Ammon's horn (tissue), 1 donor: ENCODE measurements around the gene STK40.

Experiments used
- DNase-seq: peaks from one replicate; pipeline ENCODE4 v3.0.0-alpha.2; 2016; ENCODE audit warnings: low spot score

The STK40 gene

DNA sequence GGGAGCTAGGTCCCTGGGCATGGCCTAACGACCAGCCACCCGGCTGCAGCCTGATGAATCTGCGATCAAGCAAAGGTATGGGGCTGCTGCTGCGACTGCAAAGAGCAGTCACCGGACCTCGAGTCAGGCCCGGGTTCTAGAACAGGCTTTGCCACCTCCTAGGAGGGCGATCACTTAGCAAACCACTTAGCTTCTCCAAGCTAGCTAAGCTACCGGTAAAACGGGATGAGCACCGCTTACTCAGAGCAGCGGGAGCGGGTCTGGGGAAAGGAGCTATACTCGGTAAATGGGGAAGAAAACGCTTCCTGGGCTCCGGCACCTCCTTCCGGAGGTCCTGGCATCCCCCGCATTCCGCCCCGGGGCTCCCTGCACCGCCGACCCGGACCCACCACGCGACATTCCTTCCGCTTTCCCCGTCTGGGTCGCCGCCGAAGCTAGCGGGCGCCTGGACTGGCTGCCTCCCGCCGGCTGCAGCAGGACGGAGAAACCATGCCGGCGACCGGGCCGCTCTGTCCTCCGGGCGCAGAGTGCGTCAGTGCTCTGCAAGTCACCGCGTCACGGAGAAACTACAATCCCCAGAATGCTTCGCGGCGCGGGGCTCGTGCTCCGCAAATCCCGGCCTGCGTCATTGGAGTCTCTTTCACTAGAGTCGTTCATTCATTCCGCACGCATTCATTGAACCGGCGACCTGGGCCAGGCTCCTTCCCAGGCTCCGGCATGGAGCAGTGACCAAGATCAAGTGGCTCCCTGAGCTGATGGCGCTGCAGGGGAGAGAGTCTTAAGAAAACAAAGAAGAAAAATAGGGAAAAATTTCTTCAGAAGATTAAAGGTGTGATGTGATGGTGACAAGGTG is 11.9 kb upstream of the STK40 start, which contains the start of gene LSM10:
Gene LSM10, minus strand, starts transcription at position 531 of the 853 bp plus-strand sequence. CDS start 3,779 bp downstream, outside the sequence.
- peak; percentile 96 for DNase-seq

DNA sequence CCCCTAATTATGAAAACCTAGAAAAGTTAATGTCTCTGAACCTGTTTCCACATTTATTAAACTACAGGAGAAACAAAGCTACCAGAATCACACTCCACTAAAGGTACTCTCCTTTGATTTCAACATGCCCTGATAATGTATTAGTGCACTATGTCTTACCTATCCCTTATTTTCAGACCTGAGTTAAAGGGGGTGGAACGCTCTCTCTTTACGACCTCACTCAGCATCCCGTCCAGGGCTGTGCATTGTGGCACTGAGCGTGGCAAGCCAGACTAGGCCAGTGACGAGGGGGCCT is 11.3 kb upstream of the STK40 start:
- no peak for DNase-seq

DNA sequence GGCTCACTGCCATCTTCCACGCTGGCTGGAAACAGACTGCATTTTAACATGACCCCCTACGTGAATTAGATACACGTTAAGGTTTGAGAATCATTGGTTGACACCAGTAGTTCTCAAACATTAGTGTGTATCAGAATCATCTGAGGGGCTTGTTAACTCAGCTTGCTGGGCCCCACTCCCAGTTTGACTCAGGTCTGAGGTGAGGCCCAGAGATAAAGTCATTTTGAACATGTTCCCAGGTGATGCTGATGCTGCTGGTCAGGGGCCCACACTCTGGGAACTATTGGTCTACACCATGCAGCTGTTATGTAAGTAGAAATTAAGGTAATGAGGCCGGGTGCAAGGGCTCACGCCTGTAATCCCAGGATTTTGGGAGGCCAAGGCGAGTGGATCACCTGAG is 10.6 kb upstream of the STK40 start:
- no peak for DNase-seq

DNA sequence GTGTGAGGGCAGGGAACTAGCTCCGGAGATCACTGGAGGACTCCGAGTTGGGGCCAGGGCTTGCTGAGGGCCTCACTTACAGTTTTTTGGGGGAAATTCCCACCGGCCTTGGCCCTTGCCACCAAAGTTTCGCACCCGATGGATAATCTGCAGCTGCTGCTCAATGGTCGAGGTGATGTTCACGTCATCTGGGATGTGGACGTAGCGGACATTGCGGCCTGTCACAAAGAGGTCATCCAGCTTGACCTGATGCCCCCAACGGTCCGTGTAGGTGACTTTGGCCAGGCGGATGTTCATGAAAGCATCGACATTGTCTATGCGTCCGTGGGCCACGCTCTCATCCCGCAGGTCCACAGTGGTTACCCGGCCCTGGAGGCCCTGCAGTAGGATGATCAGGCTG is 8.0 kb upstream of the STK40 start:
- DNase-seq: no peak

DNA sequence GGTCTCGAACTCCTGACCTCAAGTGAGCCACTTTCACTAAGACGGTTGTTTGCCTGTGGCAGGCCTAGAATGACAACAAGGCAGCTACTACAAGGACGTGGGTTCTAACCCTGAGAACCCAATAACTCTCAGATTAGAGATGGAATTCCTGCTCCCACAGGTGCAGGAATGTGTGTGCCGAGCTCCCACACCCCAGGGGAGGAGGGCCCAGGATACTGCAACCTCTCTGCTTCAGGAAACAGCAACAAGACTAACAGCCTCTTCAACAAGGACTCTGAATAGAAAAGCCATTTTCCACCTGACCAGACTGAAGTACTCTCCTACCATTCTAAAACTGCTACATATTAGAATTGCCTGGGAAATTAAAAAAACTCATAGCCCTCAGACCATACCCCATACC is 7.1 kb upstream of the STK40 start:
- DNase-seq: no peak

DNA sequence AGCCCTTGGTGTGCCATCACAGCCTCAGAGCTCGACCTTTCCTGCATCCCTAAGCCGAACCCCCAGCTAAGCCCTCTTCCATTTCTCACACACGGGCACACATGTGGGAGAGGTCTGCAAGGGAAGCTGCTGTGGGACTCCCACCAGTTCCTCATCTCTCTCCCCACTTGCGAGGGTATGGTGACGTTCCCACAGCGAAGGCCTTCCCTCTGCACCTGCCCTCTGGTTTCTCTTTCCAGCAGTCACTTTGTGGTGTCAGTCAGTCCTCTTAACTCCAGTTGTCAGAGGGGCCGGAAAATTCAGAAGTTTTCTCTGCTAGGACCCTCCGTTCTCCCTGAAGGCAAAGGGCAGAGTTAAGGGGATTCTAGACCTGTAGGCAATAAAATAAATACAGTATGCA is 5.5 kb upstream of the STK40 start:
- no peak for DNase-seq

DNA sequence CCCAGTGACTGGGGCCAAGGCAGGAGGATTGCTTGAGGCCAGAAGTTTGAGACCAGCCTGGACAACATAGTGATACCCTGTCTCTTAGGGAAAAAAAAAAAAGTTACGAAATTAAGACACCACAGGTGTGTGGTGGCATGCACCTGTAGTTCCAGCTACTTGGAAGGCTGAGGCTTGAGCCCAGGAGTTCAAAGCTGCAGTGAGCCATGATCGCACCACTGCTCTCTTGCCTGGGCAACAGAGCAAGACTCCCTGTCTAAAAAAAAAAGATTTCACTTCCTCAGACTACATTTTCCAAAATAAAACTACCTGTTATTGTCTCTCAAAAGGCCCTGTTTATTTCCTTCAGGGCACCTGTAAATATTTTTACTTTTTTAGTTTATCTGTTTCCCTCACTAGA is 4.7 kb upstream of the STK40 start:
- DNase-seq: no peak

DNA sequence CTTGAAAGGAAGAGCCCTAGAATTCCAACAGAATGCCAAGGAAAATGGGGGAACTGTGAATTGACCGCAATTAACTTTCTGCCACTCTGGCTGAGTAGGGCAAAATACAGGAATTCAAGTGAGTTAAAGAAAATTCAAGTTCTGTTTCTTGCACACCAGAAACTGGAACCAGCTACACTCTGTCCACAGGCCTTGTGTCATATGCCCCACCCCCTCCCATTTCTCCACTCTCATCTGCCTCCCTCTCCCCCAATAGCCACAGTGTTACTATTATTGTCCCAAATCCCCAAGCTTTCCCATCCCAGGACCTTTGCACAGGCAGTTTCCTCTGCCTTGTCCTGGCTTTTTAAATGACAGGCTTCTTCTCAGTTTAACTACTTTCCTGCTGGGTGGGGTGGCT is 4.3 kb upstream of the STK40 start:
- peak; percentile 35 for DNase-seq

DNA sequence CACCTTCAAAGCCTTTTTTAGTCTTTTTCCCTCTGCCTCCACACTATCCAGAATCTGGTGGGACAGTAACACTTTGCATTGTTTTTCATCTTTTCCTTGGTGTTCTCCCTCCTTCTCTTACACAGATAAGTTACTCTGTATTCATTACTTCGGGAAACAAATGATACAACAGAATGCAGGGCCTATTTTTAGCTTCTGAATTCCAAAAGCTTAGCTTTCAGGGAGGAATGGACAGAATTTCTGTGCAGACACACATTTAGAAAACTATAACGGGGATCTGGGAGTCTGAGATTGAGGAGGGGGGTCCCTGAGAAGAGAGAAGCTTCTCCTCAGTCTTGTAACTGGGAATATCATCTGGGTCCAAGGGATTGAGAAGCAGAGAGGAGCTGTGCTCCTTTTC is 3.5 kb upstream of the STK40 start:
- no peak for DNase-seq

DNA sequence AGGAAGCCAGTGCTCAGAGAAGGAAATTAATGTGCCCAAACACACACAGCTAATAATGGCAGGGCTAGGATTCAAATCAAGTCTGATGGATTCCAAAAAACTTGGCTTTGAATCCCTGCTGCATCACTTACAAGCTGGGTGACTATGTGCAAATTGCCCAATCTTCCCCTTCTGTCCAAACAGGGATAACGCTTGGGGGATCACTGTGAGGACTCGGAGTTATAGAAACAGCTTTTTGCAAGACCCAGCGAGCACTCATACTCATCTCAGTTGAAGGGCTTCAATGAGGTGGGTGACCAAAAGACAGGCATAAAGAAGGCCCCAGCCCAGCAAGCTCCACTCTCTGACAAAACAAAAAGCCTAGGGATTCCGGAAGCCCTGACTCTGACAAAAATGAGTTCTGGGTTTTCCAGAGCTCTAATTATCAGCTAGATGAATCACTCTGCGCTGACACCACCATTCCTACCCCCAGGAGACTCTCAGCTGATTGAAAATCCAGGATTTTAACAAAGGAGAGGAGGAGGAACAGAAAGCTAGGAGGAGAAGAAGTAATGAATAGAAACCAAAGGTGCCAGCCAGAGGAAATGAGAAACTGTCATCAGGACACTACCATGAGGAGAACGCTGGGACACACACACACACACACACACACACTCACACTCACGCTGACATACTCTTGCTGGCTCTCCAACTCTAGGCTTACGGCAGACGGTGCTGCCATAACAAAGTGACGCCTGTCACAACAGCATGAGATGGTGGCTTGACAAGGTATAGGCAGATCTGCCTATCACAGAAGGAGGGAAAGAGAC is 1.6 kb upstream of the STK40 start:
- peak; percentile 43 for DNase-seq

DNA sequence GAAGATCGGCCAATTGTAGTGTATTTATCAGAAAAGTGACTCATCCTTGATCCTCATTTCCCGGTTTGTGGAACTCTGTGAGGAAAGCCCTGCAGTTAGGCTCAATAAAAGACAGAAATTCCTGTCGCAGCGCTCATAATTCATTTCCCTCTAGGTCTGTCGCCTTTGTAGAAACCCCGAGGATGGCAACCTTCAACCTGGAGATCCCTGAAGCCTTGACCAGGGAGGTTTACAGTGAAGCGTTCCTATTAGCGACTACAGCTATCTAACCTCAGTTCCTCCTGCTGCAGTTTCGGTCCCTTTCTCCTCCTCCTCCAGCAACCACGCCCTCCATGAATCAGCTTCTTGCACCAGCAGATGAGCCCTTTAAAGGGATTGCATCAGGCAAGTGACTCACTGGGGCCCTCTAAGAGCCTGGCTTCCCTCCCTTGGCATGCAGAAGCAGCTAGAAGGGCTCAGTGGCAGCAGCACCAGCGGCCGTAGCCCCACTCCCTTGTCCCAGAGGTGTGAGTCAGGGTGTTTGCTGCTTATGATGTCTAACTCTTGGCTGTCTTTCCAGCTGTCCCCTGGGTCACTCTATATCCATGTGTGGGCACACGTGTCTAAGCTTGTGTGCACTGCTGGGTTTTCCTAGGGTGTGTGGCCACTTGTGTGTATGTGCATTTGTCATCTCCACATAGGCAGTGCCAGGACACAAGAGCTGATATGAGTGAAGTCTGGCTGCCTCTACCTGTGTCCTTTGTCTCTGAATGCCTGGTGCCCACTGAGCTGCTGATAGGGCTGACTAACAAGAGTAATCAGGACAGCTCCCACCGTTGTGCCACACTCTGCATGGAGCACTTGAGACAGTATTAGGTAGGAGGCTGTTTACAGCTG is 779 bp upstream of the STK40 start:
- DNase-seq: peak; percentile 95

DNA sequence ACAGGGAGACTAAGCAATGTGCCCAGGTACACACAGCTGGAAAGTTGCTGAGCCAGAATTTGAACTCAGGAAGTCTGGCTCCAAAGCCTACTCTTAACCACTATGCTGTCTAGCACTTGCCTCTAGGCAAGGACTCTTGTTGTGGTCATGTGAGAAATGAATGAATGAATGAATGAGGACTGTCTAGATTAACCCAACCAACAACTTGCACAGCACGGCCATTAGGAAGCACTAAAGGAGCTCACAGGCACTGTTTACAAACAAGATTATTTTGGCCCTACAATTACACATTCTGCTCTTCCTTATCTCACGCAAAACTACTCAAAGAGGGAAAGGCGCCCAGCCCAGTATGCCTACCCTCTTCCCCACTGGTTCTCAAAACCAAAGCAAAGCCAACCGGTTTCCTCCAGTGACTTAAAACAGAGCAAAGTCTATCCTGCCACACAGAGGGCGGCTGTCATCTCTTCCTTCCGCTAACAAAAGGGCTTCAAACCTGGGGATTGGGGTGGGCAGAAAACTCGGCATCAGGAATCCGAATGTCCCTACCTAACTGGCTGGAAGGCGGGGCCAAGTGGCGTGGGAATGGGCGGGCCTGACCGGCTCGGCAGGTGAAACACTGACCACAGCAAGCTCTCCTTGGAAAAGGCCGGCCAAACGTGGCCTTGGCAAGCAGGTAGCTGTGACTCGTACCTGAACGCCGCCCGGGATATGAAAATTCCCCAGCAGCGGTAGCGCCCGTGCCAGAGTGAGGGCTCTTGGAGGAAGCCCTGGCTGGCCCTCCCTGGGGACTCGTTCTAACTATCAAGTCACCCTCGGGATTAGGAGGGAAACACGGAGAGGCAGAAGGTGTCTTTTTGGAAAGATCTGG is 948 bp downstream of the STK40 start:
- peak; percentile 35 for DNase-seq

DNA sequence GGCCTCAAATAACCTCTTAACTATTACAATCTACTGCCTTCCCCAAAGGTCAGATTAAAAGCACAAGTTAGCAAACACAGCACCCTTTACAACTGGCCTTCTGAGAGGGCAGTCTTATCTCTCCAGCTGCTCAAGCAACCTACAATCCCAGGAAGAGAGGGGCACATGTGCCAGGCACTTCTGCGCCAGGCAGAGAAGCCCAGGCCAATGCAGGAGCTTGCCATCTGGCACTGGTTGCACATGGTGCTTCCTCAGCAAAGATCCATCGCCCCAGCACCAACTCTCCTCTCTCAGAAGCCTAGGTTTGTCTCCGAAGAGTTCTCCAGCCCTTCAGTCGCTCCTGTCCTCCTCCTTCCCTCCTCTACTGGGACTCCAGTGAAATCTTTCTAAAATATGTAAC is 2.5 kb downstream of the STK40 start:
- no peak for DNase-seq

DNA sequence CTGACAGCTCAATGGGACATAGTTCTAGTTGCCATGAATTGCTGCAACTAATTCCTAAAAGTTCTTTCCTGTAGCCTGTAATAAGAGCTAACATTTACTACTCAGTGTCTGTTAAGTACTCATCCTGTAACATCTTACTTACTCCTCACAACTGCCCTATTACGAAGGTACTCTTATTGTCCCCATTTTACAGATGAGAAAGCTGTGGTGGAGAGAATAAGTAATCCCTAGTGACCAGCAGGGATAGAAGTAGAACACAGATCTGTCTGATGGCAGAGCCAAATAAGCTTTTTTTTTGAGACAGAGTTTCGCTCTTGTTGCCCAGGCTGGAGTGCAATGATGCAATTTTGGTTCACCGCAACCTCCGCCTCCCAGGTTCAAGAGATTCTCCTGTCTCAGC is 3.1 kb downstream of the STK40 start:
- no peak for DNase-seq

DNA sequence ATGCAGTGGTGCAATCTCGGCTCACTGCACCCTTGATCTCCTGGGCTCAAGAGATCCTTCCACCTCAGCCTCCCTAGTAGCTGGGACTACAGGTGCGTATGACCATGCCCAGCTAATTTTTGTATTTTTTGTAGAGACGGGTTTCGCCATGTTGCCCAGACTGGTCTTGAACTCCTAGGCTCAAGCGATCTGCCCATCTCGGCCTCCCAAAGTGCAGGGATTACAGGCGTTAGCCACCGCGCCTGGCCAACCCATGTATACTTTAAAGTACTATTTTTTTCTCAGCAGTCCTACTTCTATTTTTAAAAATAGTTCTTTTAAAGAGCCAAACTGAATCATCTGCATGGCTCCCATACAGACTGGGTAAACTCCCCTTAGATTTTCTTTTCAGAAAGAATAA is 3.5 kb downstream of the STK40 start:
- DNase-seq: no peak

DNA sequence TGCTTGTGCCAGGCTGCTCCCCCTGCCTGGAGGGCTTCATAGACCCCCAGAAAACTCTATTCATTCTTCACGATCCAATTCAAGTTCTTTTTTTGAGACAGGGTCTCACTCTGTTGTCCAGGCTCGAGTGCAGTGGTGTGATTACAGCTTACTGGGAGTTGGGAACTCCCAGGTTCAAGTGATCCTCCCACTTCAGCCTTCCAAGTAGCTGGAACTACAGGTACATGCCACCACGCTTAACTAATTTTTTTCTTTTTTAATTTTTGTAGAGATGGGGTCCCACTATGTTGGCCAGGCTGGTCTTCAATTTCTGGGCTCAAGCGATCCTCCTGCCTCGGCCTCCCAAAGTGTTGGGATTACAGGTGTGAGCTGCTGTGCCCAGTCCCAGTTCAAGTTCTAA is 4.3 kb downstream of the STK40 start:
- no peak for DNase-seq

DNA sequence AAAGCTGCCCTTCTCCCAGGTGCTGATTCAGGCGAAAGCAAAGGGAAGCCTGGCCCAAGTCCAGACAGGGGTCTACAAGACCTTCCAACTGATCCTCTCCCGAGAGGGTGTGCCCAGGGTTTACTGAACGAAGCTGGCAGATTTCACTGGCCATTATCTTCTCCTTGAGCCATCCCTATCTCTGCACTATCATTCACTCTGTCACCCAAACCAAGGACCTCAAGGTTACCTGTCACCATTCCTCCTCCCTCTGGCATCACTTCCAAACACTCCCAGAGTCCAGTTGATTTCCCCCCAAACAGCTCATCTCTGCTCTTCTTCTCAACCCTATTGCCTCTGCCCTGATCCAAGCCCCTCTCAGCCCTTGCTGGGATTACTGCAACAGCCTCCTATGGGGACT is 4.9 kb downstream of the STK40 start:
- DNase-seq: no peak

DNA sequence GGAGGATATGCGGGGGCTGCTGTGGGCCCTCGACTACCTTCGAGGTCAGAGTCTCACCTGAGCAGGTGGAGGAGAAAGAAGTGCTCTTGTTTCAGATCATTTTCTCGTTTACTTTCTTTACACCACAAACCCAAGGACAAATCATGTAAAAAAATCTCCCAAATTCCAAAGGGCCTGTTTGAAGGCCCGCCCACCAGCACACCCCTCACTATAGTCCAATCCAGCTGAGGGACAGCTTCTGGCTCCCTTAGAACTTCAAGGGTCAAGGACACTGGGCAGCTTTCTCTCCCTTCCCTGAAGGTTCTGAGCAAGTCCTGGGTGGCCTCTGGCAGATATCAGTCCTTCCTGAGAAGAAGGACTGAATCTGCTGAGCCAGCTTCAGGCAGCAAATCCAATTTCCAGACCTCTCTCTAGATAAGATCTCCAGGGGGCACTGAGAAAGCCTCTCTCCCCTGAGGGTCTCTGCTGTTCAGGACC is 5.5 kb downstream of the STK40 start:
- no peak for DNase-seq

DNA sequence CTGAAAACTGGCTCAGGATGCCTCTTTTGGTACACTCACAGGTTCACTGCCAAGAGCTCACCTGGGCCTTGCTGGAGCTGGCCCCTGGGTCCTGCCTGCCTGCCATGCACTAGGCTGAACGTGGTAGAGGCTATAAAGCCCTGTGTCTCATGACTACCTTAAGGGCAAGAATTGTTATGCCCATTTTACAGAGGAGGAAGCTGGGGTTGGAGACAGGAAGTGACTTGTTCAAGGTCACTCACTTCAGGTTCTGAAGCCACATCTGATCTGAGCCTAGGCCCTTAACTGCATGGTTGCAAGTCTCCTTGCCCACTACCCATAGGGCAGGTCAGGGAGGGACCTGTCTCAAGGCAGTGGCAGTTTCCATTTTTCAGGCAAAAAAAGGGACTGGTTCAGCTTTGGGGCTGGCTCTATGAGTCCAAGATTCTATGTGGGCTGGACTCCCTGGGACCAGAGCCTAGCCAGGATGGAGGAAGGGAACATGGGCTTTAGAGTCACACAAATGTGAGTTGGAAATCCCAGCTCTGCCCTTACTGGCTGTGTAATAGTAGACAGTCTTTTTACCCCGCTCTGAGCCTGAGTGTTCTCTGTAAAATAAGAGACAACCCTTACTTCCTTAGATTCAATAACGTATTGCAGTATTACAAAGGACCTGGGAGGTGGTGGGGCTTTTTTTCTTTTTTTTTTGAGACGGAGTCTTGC is 7.8 kb downstream of the STK40 start:
- DNase-seq: no peak

DNA sequence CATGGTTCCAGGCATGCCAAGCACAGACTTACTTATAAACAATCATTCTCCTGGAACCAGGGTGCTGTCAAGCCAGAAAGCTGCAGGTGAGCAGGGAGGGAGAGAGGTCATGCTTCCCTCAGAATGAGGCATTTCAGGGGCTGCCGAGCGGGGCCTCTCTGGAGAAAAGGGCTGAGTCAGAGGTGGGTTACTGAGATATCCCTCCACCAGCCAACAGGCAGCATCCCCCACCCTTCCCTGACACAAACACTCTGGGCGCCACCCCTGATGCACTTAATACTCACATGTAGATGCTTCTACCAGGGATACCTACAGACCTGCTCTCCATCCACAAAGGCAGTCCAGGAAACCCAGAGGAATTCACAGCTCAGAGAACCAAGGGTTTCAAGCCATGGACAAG is 13.1 kb downstream of the STK40 start:
- no peak for DNase-seq
